Common myeloid progenitor, CD34-positive (primary cell): ENCODE measurements around the gene SIRT6.
"Not testable (repeated sequence)": the region's sequence is repeated elsewhere in the genome, so short reads cannot be mapped to it uniquely, and the experiment has no call there.

Experiments
- CTCF ChIA-PET: fragments of 350-600 bp; sonication (Branson Sonifier 250); formaldehyde crosslinking; loops from one replicate; lab custom pipeline; 2021; ENCODE audit warnings: antibody characterized with exemption; lab: Charles Lee
- POLR2A ChIA-PET: fragments of 350-600 bp; sonication (Branson Sonifier 250); formaldehyde crosslinking; loops from one replicate; lab custom pipeline; 2021; ENCODE audit warnings: antibody characterized with exemption; lab: Charles Lee
- DNase-seq, 3 donors: peaks; one replicate each; pipeline versions ENCODE4 v3.0.0 to v3.0.0-alpha.2; 2013
- H3K27ac ChIP-seq, 2 experiments: 1 replicate in 1 of 2; 2 replicates in 1 of 2; pipeline ENCODE4 v1.7.0; 2013; ENCODE audit warnings: inconsistent platforms in 2 of 2, low read length in 2 of 2, mild to moderate bottlenecking in 2 of 2, low read depth in 1 of 2, moderate library complexity in 1 of 2; ENCODE audit not compliant: severe bottlenecking in 2 of 2, insufficient read depth in 1 of 2, poor library complexity in 1 of 2
- H3K27me3 ChIP-seq, 5 experiments: replicated peaks in 2 of 5; 1 replicate in 3 of 5; 2 replicates in 2 of 5; pipeline versions ENCODE4 v1.6.1 to v1.7.0; 2013; ENCODE audit warnings: low read length in 4 of 5, mild to moderate bottlenecking in 2 of 5, moderate library complexity in 2 of 5, inconsistent platforms in 1 of 5; ENCODE audit not compliant: insufficient read depth in 5 of 5, control insufficient read depth in 4 of 5
- H3K36me3 ChIP-seq, 4 experiments: 1 replicate in 2 of 4; 2 replicates in 2 of 4; pipeline versions ENCODE4 v1.6.1 to v1.7.0; 2013; ENCODE audit warnings: low read length in 3 of 4, control low read depth in 1 of 4, mild to moderate bottlenecking in 1 of 4; ENCODE audit not compliant: control insufficient read depth in 4 of 4, insufficient read depth in 4 of 4
- H3K4me1 ChIP-seq, 4 experiments: 1 replicate in 3 of 4; 2 replicates in 1 of 4; pipeline versions ENCODE4 v1.6.1 to v1.7.1; 2013; ENCODE audit warnings: low read length in 3 of 4, mild to moderate bottlenecking in 3 of 4, control low read depth in 1 of 4, inconsistent platforms in 1 of 4, moderate library complexity in 1 of 4; ENCODE audit not compliant: control insufficient read depth in 4 of 4, insufficient read depth in 4 of 4; ENCODE audit errors: control extremely low read depth in 1 of 4
- H3K4me3 ChIP-seq, 7 experiments: 1 replicate in 4 of 7; 2 replicates in 3 of 7; pipeline versions ENCODE4 v1.5.1 to v1.7.0; 2013; ENCODE audit warnings: mild to moderate bottlenecking in 7 of 7, low read length in 6 of 7, moderate library complexity in 6 of 7, inconsistent platforms in 2 of 7, low read depth in 2 of 7, control low read depth in 1 of 7; ENCODE audit not compliant: insufficient read depth in 4 of 7, control insufficient read depth in 1 of 7; ENCODE audit errors: extremely low read depth in 1 of 7
- H3K9me3 ChIP-seq, 5 experiments: 1 replicate in 4 of 5; 2 replicates in 1 of 5; pipeline versions ENCODE4 v1.6.1 to v1.7.1; 2013; ENCODE audit warnings: low read length in 4 of 5, mild to moderate bottlenecking in 2 of 5, inconsistent platforms in 1 of 5, low read depth in 1 of 5, moderate library complexity in 1 of 5; ENCODE audit not compliant: control insufficient read depth in 4 of 5, insufficient read depth in 2 of 5; ENCODE audit errors: control extremely low read depth in 1 of 5
- WGBS: methylation state at CpG from one replicate; pipeline ENCODE4 v1.1.5; 2013; ENCODE audit not compliant: insufficient coverage; 5-methylcytosine and 5-hydroxymethylcytosine counted together

Gene SIRT6

DNA sequence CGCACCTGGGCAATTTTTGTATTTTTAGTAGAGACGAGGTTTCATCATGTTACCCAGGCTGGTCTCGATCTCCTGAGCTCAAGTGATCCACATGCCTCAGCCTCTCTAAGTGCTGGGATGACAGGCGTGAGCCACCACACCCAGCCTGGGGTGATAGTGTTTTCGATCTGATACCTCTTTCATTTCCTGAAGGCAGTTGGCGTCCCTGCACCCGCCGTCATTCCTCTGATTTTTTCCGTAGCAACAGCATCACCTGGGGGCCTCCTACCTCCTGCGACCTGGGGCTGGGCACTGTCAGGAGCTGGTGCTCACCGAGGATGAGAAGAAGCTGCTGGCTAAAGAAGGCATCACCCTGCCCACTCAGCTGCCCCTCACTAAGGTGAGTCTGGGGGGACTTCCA lies 18.1 kb downstream of the SIRT6 start:
- no peak overlapping the region for H3K27ac ChIP-seq
- peaks cover 0 to 2% (median 0%) of the 10 kb centered on the region in 5 experiments for H3K27me3 ChIP-seq
- ChIA-PET CTCF (no interaction called here), POLR2A (no interaction called here)
- no peaks in the 10 kb centered on the region for H3K36me3 ChIP-seq
- no peak overlapping the region for H3K4me3 ChIP-seq
- no peak for DNase-seq
- no peaks in the 10 kb centered on the region for H3K9me3 ChIP-seq
- H3K4me1 ChIP-seq = no peaks in the 10 kb centered on the region
- 71% methylated on average over 9 of the region's 11 CpGs for WGBS

GRCh38 chr19:4161415-4162077 lies 20.8 kb downstream of the SIRT6 start:
- Histone ChIP-seq H3K27me3 (peaks cover 0 to 2% (median 0%) of the 10 kb centered on the region in 5 experiments), H3K36me3 (no peaks in the 10 kb centered on the region), H3K4me1 (no peaks in the 10 kb centered on the region), H3K27ac (no peak overlapping the region), H3K9me3 (no peaks in the 10 kb centered on the region), H3K4me3 (no peak overlapping the region)
- POLR2A ChIA-PET = no interaction called here
- DNase-seq = no peak
- CTCF ChIA-PET = interaction anchor here (1.0 to 1.2 kb wide), 2 partner anchors 21 to 44 kb away, joined by 3 read pairs; no protein-coding TSS in a partner anchor
- WGBS = 81% methylated on average over 6 of the region's 7 CpGs

DNA sequence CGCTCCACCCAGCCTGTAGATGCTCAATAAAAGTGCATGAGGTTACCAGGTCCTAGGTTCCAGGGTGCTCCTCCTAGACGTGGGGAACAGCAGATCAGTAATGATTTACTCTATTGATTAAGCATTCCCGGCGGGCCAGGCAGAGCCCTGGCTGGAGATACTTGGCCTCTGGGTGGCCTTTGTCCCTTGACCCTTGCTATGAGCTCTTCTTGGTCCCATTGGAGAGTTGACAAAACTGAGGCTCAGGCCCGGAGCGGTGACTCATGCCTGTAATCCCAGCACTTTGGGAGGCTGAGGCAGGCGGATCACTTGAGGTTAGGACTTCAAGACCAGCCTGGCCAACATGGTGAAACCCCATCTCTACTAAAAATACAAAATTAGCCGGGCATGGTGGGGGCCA lies 24.4 kb downstream of the SIRT6 start:
- POLR2A ChIA-PET, H3K9me3 ChIP-seq, DNase-seq, H3K27ac ChIP-seq, H3K4me3 ChIP-seq, H3K4me1 ChIP-seq, H3K27me3 ChIP-seq, H3K36me3 ChIP-seq: not testable (repeated sequence)
- WGBS = 91% methylated on average over 8 of the region's 8 CpGs
- CTCF ChIA-PET = interaction anchor here (0.8 to 1.3 kb wide), 4 partner anchors 10 to 195 kb away, joined by 3 read pairs; no protein-coding TSS in a partner anchor

DNA sequence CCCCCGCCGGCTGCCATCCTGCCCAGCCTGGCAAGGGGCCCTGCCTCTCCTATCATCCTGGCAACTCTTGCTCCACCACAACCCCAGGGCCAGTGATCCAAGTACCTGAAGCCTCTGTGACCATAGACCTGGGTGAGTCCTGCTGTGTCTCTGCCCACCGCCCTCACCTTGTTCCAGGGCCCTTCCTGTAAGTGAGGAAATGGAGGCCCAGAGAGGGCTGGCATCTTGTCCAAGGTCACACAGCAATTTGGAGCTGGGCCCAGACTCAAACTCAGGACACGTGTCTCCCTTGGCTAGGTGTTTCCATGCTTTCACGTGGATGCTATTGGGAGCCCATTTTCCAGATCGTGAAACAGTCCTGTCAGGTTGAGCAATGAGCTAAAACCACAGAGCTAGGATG lies 25.2 kb downstream of the SIRT6 start:
- Histone ChIP-seq H3K9me3 (no peaks in the 10 kb centered on the region), H3K4me1 (peaks cover 0 to 6% (median 3%) of the 10 kb centered on the region in 4 experiments), H3K27ac (no peak overlapping the region), H3K27me3 (no peaks in the 10 kb centered on the region), H3K36me3 (no peaks in the 10 kb centered on the region), H3K4me3 (no peak overlapping the region)
- whole genome bisulfite sequencing = 92% methylated on average over 6 of the region's 6 CpGs
- no peak for DNase-seq
- CTCF ChIA-PET = interaction anchor here (0.8 to 1.3 kb wide), 4 partner anchors 11 to 27 kb away, joined by 3 read pairs; no protein-coding TSS in a partner anchor
- POLR2A ChIA-PET = no interaction called here

DNA sequence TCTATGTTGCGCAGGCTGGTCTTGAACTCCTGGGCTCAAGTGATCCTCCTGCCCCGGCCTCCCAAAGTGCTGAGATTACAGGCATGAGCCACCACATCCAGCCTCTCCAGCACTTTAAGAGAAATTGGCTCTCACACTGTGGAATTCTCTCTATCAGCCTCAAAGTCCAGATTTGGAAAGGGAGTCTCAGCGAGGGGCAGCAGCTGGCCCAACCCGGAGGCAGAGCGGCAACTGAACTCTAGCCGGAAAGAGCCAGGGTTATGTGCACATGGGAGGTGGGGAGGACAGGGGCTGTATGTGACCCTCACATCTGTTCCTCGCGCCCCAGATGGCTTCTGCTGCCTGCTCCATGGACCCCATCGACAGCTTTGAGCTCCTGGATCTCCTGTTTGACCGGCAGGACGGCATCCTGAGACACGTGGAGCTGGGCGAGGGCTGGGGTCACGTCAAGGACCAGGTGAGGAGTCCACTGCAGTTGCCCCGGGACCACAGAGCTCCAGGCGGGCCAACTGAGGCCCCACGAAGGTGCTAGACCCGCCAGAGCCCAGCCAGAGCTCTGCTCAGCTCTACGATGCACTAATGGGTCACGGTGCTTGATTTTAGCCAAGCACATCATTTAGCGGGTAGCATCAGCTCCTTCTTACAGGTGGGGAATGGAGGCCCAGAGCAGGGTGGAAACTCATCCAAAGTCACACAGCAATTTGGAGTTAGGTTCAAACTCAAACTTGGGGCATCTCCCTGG lies 27.6 kb downstream of the SIRT6 start:
- H3K27ac ChIP-seq = no peak overlapping the region
- H3K9me3 ChIP-seq = no peaks in the 10 kb centered on the region
- no peak overlapping the region for H3K4me3 ChIP-seq
- POLR2A ChIA-PET = interaction anchor here (0.6 kb wide), 1 partner anchor 11 kb away, joined by 3 read pairs; no protein-coding TSS in a partner anchor
- WGBS = 86% methylated on average over 20 of the region's 21 CpGs
- H3K27me3 ChIP-seq = peaks cover 0 to 4% (median 0%) of the 10 kb centered on the region in 5 experiments
- no peak for DNase-seq
- H3K36me3 ChIP-seq = no peaks in the 10 kb centered on the region
- peaks cover 0 to 6% (median 3%) of the 10 kb centered on the region in 4 experiments for H3K4me1 ChIP-seq
- CTCF ChIA-PET = interaction anchor here (0.9 to 3.7 kb wide), 3 partner anchors 12 to 15 kb away, joined by 3 to 17 read pairs (median 5); no protein-coding TSS in a partner anchor

DNA sequence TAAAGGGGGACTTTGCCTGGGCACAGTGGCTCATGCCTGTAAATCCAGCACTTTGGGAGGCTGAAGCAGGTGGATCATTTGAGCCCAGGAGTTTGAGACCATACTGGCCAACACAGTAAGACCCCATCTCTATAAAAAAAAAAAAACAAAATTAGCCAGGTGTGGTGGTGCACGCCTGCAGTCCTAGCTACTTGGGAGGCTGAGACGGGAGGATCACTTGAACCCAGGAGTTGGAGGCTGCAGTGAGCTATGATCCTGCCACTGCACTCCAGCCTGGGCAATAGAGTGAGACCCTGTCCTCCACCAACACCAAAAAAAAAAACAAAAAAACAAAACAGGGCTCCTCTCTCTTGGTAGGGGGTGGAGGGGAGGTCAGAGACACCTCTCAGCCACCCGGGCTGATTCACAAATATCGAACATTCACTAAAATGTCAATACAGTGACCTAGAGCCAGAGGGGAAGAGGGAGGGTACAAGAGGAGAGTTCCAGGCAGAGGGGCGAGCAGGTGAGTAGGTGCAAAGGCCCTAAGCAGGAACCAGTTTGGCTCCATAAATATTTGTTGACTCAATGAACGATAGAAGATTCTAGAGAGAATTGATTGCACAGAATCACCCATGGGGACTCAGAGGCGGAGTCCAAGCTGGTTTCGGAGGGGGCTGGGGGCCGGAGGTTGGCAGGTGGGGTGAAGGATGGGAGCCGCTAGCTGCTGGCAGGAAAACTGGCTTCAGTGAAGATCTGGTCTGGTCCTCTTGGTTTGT lies 29.9 kb downstream of the SIRT6 start:
- WGBS = 88% methylated on average over 6 of the region's 10 CpGs
- CTCF ChIA-PET = interaction anchor here (1.1 to 3.7 kb wide), 2 partner anchors 13 to 16 kb away, joined by 3 to 17 read pairs; no protein-coding TSS in a partner anchor
- Histone ChIP-seq H3K27me3 (peaks cover 0 to 4% (median 0%) of the 10 kb centered on the region in 5 experiments), H3K9me3 (no peaks in the 10 kb centered on the region), H3K4me3 (no peak overlapping the region), H3K27ac (no peak overlapping the region), H3K36me3 (no peaks in the 10 kb centered on the region), H3K4me1 (peaks cover 0 to 6% (median 3%) of the 10 kb centered on the region in 4 experiments)
- DNase-seq = no peak
- POLR2A ChIA-PET = no interaction called here
